A673 (cell line): ENCODE data around the gene SULT1E1. TPM values are rescaled to one million over a fixed set of nuclear protein-coding genes. Genes with fewer than 3 reads are reported as not detected.

Experiments
- BruUV-seq: library from RNA; stranded (reverse); fragments of 400-500 nt; replicated peaks from 2 replicates; lab custom pipeline; 2021; lab: Mats Ljungman, UMichigan
- CTCF ChIA-PET: fragments of 300-600 bp; sonication (Branson Sonifier 250); formaldehyde crosslinking; loops from one replicate; lab custom pipeline; 2022; ENCODE audit warnings: antibody characterized with exemption; lab: Charles Lee
- POLR2A ChIA-PET: fragments of 300-600 bp; sonication (Branson Sonifier 250); formaldehyde crosslinking; loops from one replicate; lab custom pipeline; 2022; ENCODE audit warnings: antibody characterized with exemption; ENCODE audit not compliant: low non-redundant PET; lab: Charles Lee
- DNase-seq: peaks from one replicate; pipeline ENCODE4 v3.0.0-alpha.2; 2015; ENCODE audit warnings: low spot score
- H3K27ac ChIP-seq: fragments of 200-600 bp; sonication (generic); 2 replicates; pipeline ENCODE4 v1.5.1; 2016; ENCODE audit warnings: mixed run types, low read depth, mild to moderate bottlenecking, mixed read lengths, antibody characterized with exemption, low read length; ENCODE audit not compliant: poor library complexity, severe bottlenecking
- H3K27me3 ChIP-seq: fragments of 200-600 bp; sonication (generic); replicated peaks from 2 replicates; pipeline ENCODE4 v1.6.1; 2017; ENCODE audit warnings: mixed run types, low read depth, mild to moderate bottlenecking, mixed read lengths, antibody characterized with exemption, low read length; ENCODE audit not compliant: insufficient read depth, poor library complexity
- H3K36me3 ChIP-seq: fragments of 200-600 bp; sonication (generic); 2 replicates; pipeline ENCODE4 v1.6.1; 2016; ENCODE audit warnings: mixed run types, mild to moderate bottlenecking, mixed read lengths, antibody characterized with exemption, low read length; ENCODE audit not compliant: insufficient read depth, poor library complexity, severe bottlenecking
- H3K4me1 ChIP-seq: fragments of 200-600 bp; sonication (generic); 2 replicates; pipeline ENCODE4 v1.6.1; 2017; ENCODE audit warnings: mixed run types, mild to moderate bottlenecking, mixed read lengths, antibody characterized with exemption, low read length; ENCODE audit not compliant: insufficient read depth, poor library complexity, severe bottlenecking
- H3K4me3 ChIP-seq: fragments of 200-600 bp; sonication (generic); 2 replicates; pipeline ENCODE4 v1.5.1; 2016; ENCODE audit warnings: low read depth, mixed run types, mild to moderate bottlenecking, mixed read lengths, low read length; ENCODE audit not compliant: poor library complexity, severe bottlenecking
- H3K9me3 ChIP-seq: fragments of 200-600 bp; sonication (generic); 2 replicates; pipeline ENCODE4 v1.6.1; 2016; ENCODE audit warnings: mixed run types, low read depth, mild to moderate bottlenecking, mixed read lengths, antibody characterized with exemption, low read length; ENCODE audit not compliant: poor library complexity, severe bottlenecking
- CTCF ChIP-seq: fragments of 300-800, 200-600 bp; sonication (generic); conservative IDR thresholded peaks from 2 replicates; pipeline ENCODE4 v1.5.1; 2017; ENCODE audit warnings: low read depth, mild to moderate bottlenecking, antibody characterized with exemption, low read length, moderate library complexity, mixed read lengths
- EZH2 ChIP-seq: fragments of 200-600 bp; sonication (generic); IDR thresholded peaks from 2 replicates; pipeline ENCODE4 v1.6.1; 2017; ENCODE audit warnings: borderline replicate concordance, low read depth, mild to moderate bottlenecking, mixed read lengths, antibody characterized with exemption, low read length; ENCODE audit not compliant: poor library complexity, severe bottlenecking
- intact Hi-C: fragments of 100-400 bp; cut with micrococcal nuclease; formaldehyde crosslinking; loops from one replicate; pipeline ENCODE4 v1.10.0; 2022; ENCODE audit not compliant: unreplicated experiment
- total RNA-seq: library from RNA; stranded (reverse); gene quantifications from 2 replicates; pipeline ENCODE4 v1.2.3, GENCODE V29; 2021

Gene SULT1E1
- total RNA-seq, 1 experiment from 2014 or later: 13.4 TPM

GRCh38 chr4:69832326-69833030, 27.5 kb downstream of the SULT1E1 start:
- CTCF ChIA-PET: no interaction called here
- DNase-seq: no peak
- no peak overlapping the region for H3K4me3 ChIP-seq
- POLR2A ChIA-PET: no interaction called here
- no peaks in the 10 kb centered on the region for H3K9me3 ChIP-seq
- intact Hi-C loops: no loop called here
- no peak overlapping the region for H3K27ac ChIP-seq
- H3K36me3 ChIP-seq: no peaks in the 10 kb centered on the region
- no peak for TF ChIP-seq CTCF
- peaks cover 12% of the 10 kb centered on the region for H3K4me1 ChIP-seq
- no TSS peak for BruUV-seq
- H3K27me3 ChIP-seq: no peaks in the 10 kb centered on the region

GRCh38 chr4:69831646-69832325, 28.2 kb downstream of the SULT1E1 start:
- no peaks in the 10 kb centered on the region for H3K9me3 ChIP-seq
- intact Hi-C loops: no loop called here
- POLR2A ChIA-PET: no interaction called here
- no peaks in the 10 kb centered on the region for H3K27me3 ChIP-seq
- no peak overlapping the region for H3K27ac ChIP-seq
- no peak overlapping the region for H3K4me3 ChIP-seq
- no peak for DNase-seq
- no peaks in the 10 kb centered on the region for H3K36me3 ChIP-seq
- H3K4me1 ChIP-seq: peaks cover 12% of the 10 kb centered on the region
- CTCF ChIA-PET: no interaction called here
- TF ChIP-seq CTCF: no peak
- TF ChIP-seq EZH2: no peak
- BruUV-seq: no TSS peak

- CTCF ChIA-PET: no interaction called here
- intact Hi-C loops: no loop called here
Observed at GRCh38 chr4:69831270-69831627, 28.7 kb downstream of the SULT1E1 start.

More at GRCh38 chr4:69831270-69831627, 28.7 kb downstream of the SULT1E1 start:
- Histone ChIP-seq H3K36me3 (no peaks in the 10 kb centered on the region), H3K4me1 (peaks cover 6% of the 10 kb centered on the region), H3K9me3 (no peaks in the 10 kb centered on the region), H3K4me3 (no peak overlapping the region), H3K27me3 (no peaks in the 10 kb centered on the region), H3K27ac (no peak overlapping the region)
- TF ChIP-seq CTCF (no peak), EZH2 (no peak)
- no TSS peak for BruUV-seq
- DNase-seq: no peak
- POLR2A ChIA-PET: no interaction called here
